A172 (cell line): Measurements from ENCODE around the gene CACNA1C. TPM values are rescaled to one million over a fixed set of nuclear protein-coding genes. Genes with fewer than 3 reads are reported as not detected.

Experiments used
- DNase-seq: peaks from one replicate; pipeline ENCODE4 v3.0.0-alpha.2; 2015; ENCODE audit warnings: low spot score
- total RNA-seq: library from RNA; depleted of rRNA; stranded (reverse); fragments of >200 nt; shearing (Covaris generic); gene quantifications from 2 replicates; pipeline ENCODE4 v1.2.3, GENCODE V29; 2014

CACNA1C gene
- total RNA-seq, 1 experiment from 2014 or later = 0.05 TPM

- DNase-seq = no peak
These were observed 307.9 kb downstream of the CACNA1C start for GRCh38 chr12:2360630-2361170.

GRCh38 chr12:2363836-2364609 lies 311.2 kb downstream of the CACNA1C start:
- no peak for DNase-seq

DNA sequence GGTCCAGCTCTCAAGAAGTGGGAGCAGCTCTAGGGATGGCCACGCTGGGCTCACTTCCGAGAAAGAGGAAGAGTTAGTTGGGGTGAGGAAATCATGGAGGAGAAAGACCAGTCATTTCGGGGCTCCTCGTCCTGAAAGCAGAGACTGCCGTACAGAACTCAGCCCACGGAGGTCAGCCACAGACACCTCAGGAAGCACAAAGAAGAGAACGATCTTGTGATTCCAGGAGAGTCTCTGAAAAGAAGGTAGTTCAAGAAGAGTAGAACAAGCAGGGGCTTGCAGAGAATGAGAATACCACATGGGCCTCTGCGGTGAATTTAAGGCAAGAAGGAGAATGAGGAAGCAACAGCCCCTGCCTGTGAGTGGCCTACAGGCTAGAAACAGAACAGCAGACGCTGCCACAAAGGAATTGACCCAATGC lies 311.9 kb downstream of the CACNA1C start:
- DNase-seq = no peak

- no peak for DNase-seq
These were observed 313.9 kb downstream of the CACNA1C start for GRCh38 chr12:2366711-2367110.

DNA sequence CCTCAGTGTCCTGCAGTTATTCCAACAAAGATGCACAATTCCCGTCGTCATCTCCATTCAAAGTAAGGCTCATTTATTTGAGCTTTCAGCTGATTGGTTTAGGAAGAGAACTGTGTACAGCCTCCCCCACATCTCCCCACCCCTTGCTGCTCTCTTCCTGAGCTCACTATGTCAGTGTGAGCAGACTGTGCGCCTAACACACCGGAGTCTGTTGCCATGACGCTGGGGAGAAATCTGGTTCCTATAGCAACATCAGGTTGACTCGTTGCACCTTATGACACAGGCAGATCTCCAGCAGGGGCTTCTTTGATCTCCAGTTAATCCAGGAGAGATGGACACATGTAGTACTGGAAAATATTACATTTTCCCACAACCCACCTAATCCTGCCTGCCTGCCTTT lies 319.4 kb downstream of the CACNA1C start:
- no peak for DNase-seq

GRCh38 chr12:2372735-2373134 lies 319.9 kb downstream of the CACNA1C start:
- DNase-seq = no peak

GRCh38 chr12:2373307-2373706 lies 320.5 kb downstream of the CACNA1C start:
- no peak for DNase-seq

- no peak for DNase-seq
These were observed 321.5 kb downstream of the CACNA1C start for GRCh38 chr12:2374092-2374906.

GRCh38 chr12:2375871-2376270 lies 323.1 kb downstream of the CACNA1C start:
- DNase-seq = no peak

- no peak for DNase-seq
These were observed 324.3 kb downstream of the CACNA1C start for GRCh38 chr12:2376908-2377657.

DNA sequence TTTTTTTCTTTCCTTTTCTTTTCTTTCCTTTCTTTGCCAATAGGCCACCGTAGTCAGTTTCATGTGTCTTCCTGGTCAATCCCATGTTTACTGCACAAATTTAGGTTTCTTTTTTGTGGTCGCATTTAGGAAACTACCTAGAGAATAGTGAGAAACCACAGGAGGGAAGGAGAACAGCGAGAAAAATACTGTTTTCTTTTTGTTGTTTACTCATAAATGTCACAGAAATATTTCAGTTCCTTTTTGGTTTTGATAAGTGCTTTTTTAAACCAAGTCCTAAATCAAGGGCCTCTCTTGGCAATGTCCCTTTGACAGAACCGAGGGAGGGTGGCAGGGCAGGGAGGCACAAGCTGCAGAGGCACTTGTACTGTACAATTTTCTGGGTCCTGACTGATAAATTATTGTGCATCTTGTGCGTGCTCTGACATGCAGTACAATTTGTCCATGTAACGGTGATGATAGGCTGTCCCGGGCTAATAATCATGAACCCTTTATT lies 326.1 kb downstream of the CACNA1C start:
- DNase-seq = no peak

GRCh38 chr12:2380946-2381345 lies 328.2 kb downstream of the CACNA1C start:
- DNase-seq = no peak

GRCh38 chr12:2382370-2383155 lies 329.8 kb downstream of the CACNA1C start:
- no peak for DNase-seq

DNA sequence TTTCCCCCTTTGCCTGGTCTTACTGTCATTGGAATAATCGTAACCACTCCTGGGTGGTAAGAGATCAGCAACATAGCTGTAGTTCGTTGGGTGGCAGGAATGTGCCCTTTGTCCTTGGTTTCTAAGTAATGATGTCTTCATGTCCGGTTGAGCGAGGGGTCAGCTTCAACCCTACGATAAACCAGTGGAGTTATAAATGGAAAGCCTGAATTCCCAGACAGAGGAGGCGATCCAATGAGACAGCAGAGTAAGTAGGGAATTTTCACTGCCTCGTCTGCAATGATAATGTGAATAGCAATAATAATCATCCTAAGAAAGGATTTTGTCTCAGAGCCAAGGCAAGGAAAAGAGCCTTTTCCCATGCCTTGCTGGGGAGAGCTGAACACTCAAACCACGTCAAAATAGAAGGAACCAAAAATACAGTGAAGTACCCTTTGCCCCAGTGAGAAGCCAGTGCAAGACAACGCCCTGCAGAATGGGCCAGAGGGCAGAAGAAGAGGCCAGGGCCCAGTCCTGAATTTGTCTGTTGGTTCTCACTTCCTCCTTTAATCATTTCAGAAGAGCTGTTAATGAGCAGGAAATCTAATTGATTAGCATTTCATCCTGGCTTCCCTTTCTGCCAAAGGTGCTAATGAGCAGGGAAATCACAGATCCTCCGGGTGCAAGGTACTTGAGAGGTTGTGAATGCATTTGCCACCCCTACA lies 330.7 kb downstream of the CACNA1C start:
- DNase-seq = no peak

GRCh38 chr12:2384029-2384386 lies 331.2 kb downstream of the CACNA1C start:
- DNase-seq = no peak

- DNase-seq = no peak
These were observed 332.0 kb downstream of the CACNA1C start for GRCh38 chr12:2384533-2385351.

GRCh38 chr12:2385529-2385928 lies 332.7 kb downstream of the CACNA1C start:
- no peak for DNase-seq

GRCh38 chr12:2386566-2386965 lies 333.8 kb downstream of the CACNA1C start:
- no peak for DNase-seq

DNA sequence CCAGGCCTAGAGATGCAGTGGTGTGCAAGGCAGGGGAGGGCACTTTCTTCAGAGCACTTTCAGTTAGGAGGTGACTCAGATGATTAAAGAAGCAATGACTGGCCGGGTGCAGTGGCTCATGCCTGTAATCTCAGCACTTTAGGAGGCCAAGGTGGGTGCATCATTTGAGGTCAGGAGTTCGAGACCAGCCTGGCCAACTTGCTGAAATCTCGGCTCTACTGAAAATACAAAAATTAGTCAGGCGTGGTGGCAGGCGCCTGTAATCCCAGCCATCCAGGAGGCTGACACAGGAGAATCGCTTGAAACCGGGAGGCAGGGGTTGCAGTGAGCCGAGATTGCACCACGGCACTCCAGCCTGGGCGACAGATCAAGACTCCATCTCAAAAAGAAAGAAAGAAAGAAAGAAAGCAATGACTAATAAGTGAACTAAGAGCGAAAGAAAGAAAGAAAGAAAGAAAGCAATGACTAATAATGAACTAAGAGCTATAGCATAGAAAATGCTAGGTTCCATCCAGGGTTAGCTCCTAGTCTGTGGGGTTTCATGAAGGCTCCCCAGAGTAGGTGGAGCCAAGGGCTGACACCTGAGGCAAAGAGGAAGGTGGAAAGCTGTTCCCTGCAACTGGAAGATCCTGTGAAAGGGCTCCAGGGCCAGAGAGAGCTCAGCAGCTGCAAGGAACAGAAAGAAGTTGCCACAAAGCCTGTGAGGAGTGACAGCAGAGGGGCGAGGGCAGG lies 334.5 kb downstream of the CACNA1C start:
- DNase-seq = no peak
